Stimulated activated CD8-positive, alpha-beta memory T cell treated with anti-CD3 and anti-CD28 coated beads, Interleukin-12 subunit alpha, Interleukin-12 subunit beta, amount 100 ng/mL, for 1 hour (primary cell): ENCODE measurements around the gene ZNF648.
"Not testable (repeated sequence)": the region's sequence is repeated elsewhere in the genome, so short reads cannot be mapped to it uniquely, and the experiment has no call there.

ENCODE experiments used
- DNase-seq: peaks from one replicate; pipeline ENCODE4 v3.0.0-alpha.2; 2020; ENCODE audit warnings: low read depth

Gene ZNF648

DNA sequence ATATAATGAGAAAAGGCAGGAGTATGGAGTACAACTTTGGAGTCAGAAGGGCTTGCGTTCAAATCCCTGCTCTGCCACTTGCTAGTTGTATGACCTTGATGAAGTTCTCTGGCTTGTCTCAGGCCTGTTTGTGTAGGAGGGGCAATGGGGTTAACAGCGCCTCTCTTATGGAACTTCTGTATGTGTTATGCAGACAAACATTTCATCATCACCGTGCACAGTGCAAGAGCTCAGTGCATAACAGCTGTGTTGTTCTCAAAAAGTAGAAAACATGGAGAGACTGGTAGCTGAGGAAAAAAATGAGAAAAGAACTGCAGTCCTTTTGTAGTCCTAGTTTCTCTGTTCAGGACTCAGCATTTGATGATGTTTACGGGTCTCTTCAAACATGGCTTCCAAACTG, 10.4 kb upstream of the ZNF648 start:
- DNase-seq = no peak

- DNase-seq = no peak
Observed at GRCh38 chr1:182069028-182069466, 7.5 kb upstream of the ZNF648 start.

DNA sequence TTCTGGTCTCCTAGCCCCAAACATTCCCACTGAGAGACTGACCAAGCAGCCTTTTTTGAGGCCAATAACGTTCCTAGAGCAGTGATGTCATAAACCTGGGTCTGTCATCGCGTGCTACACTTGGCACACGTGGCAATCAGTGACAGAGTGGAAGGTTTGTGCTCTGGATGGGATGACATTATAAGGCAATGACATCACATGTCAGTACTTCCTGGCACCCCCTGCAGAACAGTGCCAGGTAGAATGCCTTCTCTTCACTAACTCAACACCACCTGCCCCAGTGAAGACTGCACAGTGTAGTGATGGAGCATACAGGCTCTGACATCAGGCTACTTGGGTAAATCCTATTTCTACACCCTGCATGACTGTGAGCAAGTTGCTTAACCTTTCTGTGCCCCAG, 5.4 kb upstream of the ZNF648 start:
- no peak for DNase-seq

DNA sequence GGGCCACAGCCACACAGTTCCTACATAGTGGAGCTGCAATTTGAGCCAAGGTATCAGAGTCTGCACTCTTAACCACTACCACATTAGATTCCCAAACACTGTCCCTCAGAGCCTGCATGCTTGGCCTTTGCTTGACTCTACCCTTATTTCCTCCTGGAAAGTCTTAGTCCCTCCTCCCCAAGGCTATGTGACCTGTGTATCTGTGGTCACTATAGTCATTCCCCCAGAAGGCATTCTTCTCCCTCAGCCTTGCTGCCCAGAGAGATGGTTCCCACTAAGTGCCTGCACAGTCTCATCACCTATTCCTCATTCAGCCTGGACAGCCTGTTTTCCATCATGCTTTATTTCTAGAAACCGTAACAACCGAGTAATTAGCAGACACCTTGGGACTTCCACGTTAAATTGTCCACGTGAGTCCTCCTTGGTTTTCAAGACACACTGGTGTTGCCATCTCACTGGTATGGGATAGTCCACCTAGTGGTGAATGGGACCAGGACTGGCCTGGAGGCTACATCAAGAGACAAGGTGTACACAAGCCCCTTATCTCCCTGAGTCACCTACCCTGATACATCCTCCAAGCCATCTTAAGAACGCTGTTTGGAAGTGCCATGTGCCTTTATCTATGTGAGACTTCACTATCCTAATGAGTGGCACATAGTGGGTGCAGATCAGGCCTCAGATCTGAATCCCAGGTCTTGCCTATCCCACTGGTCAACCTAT, 3.8 kb upstream of the ZNF648 start:
- no peak for DNase-seq

- no peak for DNase-seq
Observed at GRCh38 chr1:182064611-182065010, 3.1 kb upstream of the ZNF648 start.

- DNase-seq = no peak
Observed at GRCh38 chr1:182062223-182062622, 711 bp upstream of the ZNF648 start.

- no peak for DNase-seq
Observed at GRCh38 chr1:182060877-182061276, 635 bp downstream of the ZNF648 start.

GRCh38 chr1:182059936-182060335, 1.6 kb downstream of the ZNF648 start:
- DNase-seq = no peak

- no peak for DNase-seq
Observed at GRCh38 chr1:182056601-182057366, 4.7 kb downstream of the ZNF648 start.

DNA sequence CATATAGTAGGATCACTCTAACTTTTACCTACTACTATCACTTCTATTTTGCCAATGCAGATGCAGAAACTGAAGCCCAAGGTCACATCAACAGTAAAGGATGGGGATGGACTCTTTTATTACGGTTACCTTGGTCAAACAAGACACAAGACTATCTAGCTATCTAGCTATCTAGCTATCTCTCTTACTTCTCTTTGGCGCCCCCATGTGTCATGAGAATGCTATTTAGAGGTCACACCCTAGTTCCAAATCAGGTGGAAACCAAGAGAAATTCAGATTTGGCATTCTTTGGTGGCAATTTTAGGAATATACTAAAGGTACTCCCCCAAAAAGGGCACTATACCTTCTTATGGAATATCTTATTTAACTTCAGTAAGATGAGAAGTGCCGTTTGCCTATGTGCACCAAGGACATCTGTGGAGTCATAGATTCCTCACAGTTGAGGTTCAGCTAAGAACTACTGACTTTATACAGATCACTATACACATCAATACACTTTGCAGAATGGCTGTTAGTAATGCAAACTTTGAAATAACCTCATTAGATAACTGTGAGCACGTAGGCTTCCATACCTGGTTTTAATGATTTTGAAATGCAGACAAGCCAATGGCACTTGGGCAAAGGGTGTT, 6.7 kb downstream of the ZNF648 start:
- DNase-seq = peak; percentile 48

GRCh38 chr1:182052355-182052754, 9.2 kb downstream of the ZNF648 start:
- no peak for DNase-seq

GRCh38 chr1:182051938-182052337, 9.6 kb downstream of the ZNF648 start:
- DNase-seq = no peak

DNA sequence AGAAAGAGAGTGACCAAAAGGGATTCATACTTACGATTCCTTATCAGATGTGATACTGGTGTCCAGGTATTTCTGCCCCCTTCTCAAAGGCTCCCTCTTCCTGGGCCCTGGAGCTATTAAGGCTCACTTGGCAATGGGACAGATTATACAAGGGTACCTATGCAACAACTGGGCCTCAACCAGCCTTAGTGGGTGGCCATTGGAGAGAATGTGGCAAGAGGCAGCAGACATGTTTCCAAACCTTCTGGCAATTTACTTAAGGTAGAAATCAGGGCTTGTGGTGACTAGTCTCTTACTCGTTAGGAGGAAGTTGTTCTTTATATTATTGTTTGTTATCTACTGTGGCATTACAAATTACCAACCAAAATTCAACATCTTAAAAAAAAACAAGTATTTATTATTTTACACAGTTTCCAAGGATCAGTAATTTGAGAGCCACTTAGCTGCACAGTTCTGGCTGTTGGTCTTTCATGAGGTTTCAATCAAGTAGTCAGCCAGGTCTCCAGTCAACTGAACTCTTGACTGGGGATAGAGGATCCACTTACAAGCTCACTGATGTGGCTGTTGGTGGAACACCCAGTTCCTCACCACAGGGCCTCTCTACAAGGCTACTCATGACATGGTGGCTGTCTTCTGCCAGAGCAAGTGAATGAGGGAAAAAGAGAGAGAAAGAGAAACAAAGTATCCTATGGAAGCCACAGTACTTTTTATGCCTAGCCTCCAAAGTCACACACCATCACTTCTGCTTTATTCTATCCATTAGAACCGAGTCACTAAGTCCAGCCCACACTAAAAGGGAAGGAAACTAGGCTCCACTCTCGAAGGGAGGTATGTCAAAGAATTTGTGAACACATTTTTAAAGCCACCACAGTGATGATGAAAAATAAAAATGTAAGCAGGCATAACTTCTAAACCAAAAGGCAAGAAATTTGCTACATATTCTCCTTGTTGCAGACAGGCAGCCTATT, 10.7 kb downstream of the ZNF648 start:
- no peak for DNase-seq

DNA sequence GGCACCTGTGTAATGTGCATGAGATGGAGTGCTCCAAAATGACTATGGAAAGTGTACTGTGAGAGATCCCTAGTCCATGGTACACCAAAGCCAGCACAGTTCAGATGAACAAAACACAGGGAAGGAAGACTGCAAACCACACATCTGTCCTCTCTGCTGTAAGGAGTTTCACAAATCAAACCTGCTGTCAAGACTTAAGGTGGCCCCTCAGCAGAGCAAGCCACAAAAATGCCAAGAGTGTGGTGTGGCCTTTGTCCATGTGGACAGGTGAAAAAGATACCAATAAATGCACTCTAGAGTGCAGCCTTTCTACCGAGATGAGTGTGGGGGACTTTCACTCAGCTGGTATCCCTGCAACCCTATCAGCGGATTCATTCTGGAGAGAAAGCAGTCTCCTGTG, 12.9 kb downstream of the ZNF648 start:
- no peak for DNase-seq

DNA sequence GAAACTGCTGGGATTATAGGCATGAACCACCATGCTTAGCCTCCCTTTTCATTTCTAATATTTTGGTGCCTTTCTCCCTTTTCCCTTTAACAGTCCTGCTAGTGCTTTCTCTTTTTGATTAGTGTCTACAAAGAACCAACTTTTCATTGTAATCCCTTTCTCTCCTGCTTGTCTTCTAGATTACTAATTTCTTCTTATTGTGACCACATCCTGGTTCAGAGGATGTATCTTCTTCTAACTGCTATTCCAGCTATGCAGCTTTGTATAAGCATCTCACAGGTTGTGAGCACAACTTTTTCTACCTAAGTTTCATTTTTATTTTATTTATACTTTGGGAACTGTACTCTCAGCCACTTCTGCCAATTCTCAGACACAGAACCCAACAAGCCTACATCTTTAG, 14.7 kb downstream of the ZNF648 start:
- DNase-seq = no peak

DNA sequence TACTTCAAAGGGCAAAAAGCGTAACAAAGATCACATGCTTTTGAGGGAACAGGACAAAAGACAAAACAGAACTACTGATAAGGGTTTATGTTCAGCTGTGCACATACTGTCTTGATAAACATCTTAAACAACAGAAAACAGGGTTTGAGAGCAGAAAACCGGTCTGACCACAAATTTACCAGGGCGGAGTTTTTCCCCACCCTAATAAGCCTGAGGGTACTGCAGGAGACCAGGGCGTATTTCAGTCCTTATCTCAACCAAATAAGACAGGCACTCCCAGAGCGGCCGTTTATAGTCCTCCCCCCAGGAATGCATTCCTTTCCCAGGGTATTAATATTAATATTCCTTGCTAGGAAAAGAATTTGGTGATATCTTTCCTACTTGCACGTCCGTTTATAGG, 16.0 kb downstream of the ZNF648 start:
- not testable (repeated sequence) for DNase-seq

DNA sequence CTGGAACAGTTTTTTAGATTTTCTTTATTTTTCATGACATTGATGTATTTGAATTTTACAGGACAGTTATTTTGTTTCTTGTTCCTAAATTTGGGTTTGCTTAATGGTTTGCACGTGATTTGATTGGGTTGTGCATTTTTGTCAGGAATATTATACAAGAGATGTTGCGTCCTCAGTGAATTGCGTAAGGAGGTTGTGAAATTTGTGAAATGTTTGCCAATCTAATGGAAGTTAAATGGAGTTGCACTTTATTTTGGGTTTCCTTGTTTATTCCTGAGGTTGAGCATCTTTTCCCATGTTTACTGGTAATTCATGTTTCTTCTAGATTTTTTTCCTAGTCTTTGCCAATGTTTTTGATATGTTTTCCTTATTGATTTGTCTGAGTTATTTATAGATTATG, 19.9 kb downstream of the ZNF648 start:
- DNase-seq = no peak

- DNase-seq = no peak
Observed at GRCh38 chr1:182038220-182038619, 23.3 kb downstream of the ZNF648 start.

- DNase-seq = no peak
Observed at GRCh38 chr1:182035097-182035770, 26.3 kb downstream of the ZNF648 start.

DNA sequence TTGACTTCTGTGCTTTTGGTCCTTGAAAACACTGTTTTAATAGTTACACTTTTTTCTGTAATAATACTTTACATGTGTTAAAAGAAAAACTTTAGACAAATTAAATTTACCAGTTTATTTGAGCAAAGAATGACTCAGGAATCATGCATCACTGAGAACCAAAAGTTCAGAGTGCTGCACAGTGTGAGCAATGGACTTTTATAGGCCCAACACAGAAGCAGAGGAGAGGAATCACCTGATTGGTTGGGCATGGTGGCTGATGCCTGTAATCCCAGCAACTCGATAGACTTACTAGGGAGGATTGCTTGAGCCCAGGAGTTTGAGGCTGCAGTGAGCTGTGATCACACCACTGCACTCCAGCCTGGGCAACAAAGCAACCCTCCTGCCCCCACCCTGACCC, 29.3 kb downstream of the ZNF648 start:
- DNase-seq = no peak
